ENCODE data around the gene RXRA. TPM values are rescaled to one million over a fixed set of nuclear protein-coding genes. Genes with fewer than 3 reads are reported as not detected.

Gene RXRA
- total and polyA plus RNA-seq, 4 experiments from 2014 or later: 1.0 to 11.9 (median 6.4) TPM

GRCh38 chr9:134456756-134457305 lies 130.6 kb downstream of the RXRA start:
- intact Hi-C loops (cut with micrococcal nuclease): no loop called here

DNA sequence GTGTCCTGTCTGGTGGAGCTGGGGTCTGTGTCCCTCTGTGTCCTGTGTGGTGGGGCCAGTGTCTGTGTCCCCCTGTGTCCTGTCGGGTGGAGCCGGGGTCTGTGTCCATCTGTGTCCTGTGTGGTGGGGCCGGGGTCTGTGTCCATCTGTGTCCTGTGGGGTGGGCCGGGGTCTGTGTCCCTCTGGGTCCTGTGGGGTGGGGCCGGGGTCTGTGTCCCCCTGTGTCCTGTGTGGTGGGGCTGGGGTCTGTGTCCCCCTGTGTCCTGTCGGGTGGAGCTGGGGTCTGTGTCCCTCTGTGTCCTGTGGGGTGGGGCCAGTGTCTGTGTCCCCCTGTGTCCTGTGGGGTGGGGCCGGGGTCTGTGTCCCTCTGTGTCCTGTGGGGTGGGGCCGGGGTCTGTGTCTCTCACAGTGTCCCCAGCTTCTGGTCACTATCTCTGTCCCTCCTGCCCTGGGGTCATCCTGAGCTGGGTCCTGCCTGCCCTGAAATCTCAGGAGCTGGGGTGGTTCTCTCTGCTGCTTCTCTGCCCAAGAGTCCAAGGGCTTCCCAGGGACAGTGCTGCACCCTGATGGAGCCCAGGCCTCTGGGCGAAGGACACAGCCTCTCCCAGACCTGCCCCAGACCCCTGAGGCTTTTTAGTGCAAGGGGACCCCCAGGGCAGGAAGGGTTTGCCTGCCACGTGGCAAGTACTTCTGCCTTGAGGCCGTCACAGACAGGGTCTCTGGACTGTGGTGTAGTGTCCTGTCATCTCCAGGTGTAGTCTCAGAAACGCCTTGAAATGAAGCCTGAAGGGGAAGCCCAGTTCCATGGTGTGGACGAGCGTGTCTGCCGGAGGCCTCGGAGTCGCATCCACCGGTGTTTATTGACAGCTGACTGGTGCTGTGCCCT lies 131.3 kb downstream of the RXRA start:
- Mint-ChIP-seq H3K27ac (peak overlapping the region in 6 of 7 donors; percentile 86 to 96 (median 92)), H3K36me3 (no peaks in the 10 kb centered on the region), H3K4me1 (peaks cover 4 to 18% (median 9%) of the 10 kb centered on the region in 4 donors), H3K9me3 (peaks cover 0 to 10% (median 0%) of the 10 kb centered on the region in 8 donors), H3K27me3 (no peaks in the 10 kb centered on the region), H3K4me3 (peak overlapping the region in 4 of 8 donors; percentile 21 to 91 (median 42))
- H3K9me3 ChIP-seq (ENCODE audit: control insufficient read depth in 1 of 2, low read length in 2 of 2): no peaks in the 10 kb centered on the region
- intact Hi-C loops (cut with micrococcal nuclease): no loop called here
- peaks cover 22% of the 10 kb centered on the region for H3K4me1 ChIP-seq (ENCODE audit: insufficient read depth, low read length)
- H3K36me3 ChIP-seq (ENCODE audit: insufficient read depth, low read length): no peaks in the 10 kb centered on the region
- ChIA-PET POLR2A (ENCODE audit: partially characterized antibody) (interaction anchor here (1.1 to 2.5 kb wide), 4 partner anchors 66 to 1042 kb away, joined by 4 to 31 read pairs (median 16); partner anchors contain the start of genes MRPS2, RNU6ATAC and WDR5), CTCF (ENCODE audit: partially characterized antibody) (interaction anchor here (1.1 to 3.3 kb wide), 6 partner anchors 9 to 293 kb away, joined by 4 to 21 read pairs (median 5); partner anchors contain the start of gene RNU6ATAC)
- H3K4me3 ChIP-seq (ENCODE audit: low read length in 2 of 2): no peak overlapping the region
- H3K27ac ChIP-seq (ENCODE audit: low read depth, low read length): peak overlapping the region; percentile 64
- no peaks in the 10 kb centered on the region for H3K27me3 ChIP-seq (ENCODE audit: insufficient read depth, low read length)
- DNase-seq: no peak

More at GRCh38 chr9:134456756-134457305, 130.6 kb downstream of the RXRA start:
- ChIA-PET CTCF (ENCODE audit: partially characterized antibody) (interaction anchor here (1.1 to 3.3 kb wide), 8 partner anchors 9 to 292 kb away, joined by 3 to 21 read pairs (median 4); partner anchors contain the start of gene RNU6ATAC), POLR2A (ENCODE audit: partially characterized antibody) (interaction anchor here (0.7 to 2.5 kb wide), 10 partner anchors 14 to 1043 kb away, joined by 3 to 31 read pairs (median 5); partner anchors contain the start of genes MRPS2, RNU6ATAC and WDR5)
- H3K4me1 Mint-ChIP-seq: peaks cover 4 to 18% (median 9%) of the 10 kb centered on the region in 4 donors
- Histone ChIP-seq H3K27me3 (ENCODE audit: insufficient read depth, low read length) (no peaks in the 10 kb centered on the region), H3K36me3 (ENCODE audit: insufficient read depth, low read length) (no peaks in the 10 kb centered on the region), H3K4me3 (ENCODE audit: low read length in 2 of 2) (peak overlapping the region; percentile 62 to 76), H3K9me3 (ENCODE audit: control insufficient read depth in 1 of 2, low read length in 2 of 2) (no peaks in the 10 kb centered on the region), H3K4me1 (ENCODE audit: insufficient read depth, low read length) (peaks cover 22% of the 10 kb centered on the region), H3K27ac (ENCODE audit: low read depth, low read length) (peak overlapping the region; percentile 64)
- H3K9me3 Mint-ChIP-seq: peaks cover 0 to 6% (median 0%) of the 10 kb centered on the region in 8 donors
- no peaks in the 10 kb centered on the region for H3K27me3 Mint-ChIP-seq
- no peak for DNase-seq
- H3K4me3 Mint-ChIP-seq: peak overlapping the region; percentile 73 to 94 (median 84)
- peak overlapping the region; percentile 86 to 96 (median 93) for H3K27ac Mint-ChIP-seq
- no peaks in the 10 kb centered on the region for H3K36me3 Mint-ChIP-seq

GRCh38 chr9:134458207-134459108 lies 132.2 kb downstream of the RXRA start:
- Histone ChIP-seq H3K27ac (ENCODE audit: low read depth, low read length) (no peak overlapping the region), H3K4me1 (ENCODE audit: insufficient read depth, low read length) (peaks cover 22% of the 10 kb centered on the region), H3K9me3 (ENCODE audit: control insufficient read depth in 1 of 2, low read length in 2 of 2) (no peaks in the 10 kb centered on the region), H3K36me3 (ENCODE audit: insufficient read depth, low read length) (no peaks in the 10 kb centered on the region), H3K27me3 (ENCODE audit: insufficient read depth, low read length) (no peaks in the 10 kb centered on the region), H3K4me3 (ENCODE audit: low read length in 2 of 2) (no peak overlapping the region)
- H3K4me1 Mint-ChIP-seq: peaks cover 4 to 18% (median 9%) of the 10 kb centered on the region in 4 donors
- DNase-seq: no peak
- intact Hi-C loops (cut with micrococcal nuclease): no loop called here
- H3K27ac Mint-ChIP-seq: peak overlapping the region in 4 of 7 donors; percentile 18 to 94 (median 72)
- ChIA-PET CTCF (ENCODE audit: partially characterized antibody) (interaction anchor here (3.3 kb wide), 1 partner anchor 16 kb away, joined by 12 read pairs; no protein-coding TSS in a partner anchor), POLR2A (ENCODE audit: partially characterized antibody) (no interaction called here)
- H3K9me3 Mint-ChIP-seq: peaks cover 0 to 10% (median 0%) of the 10 kb centered on the region in 8 donors
- peak overlapping the region in 2 of 8 donors; percentile 36 to 62 for H3K4me3 Mint-ChIP-seq
- no peaks in the 10 kb centered on the region for H3K27me3 Mint-ChIP-seq
- no peaks in the 10 kb centered on the region for H3K36me3 Mint-ChIP-seq

DNA sequence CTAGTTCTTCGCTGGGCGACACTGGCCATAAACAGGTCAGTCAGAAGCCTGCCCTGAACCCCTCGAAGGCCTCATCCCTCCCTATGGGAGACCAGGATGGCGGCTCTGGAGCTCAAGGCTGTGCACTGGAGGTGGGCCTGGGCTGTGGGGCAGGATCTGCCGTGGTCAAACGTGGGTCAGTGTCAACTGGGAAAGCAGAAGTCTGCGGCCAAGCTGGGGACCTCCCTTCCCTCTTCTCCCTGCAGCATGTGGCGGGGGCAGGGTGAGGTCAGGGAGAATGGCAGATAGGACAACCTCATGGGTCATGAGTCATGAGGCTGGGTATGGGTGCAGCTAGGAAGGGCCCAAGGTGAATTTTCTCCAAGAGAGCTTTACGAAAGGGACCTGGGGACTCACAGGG lies 132.9 kb downstream of the RXRA start:
- H3K27me3 Mint-ChIP-seq: no peaks in the 10 kb centered on the region
- DNase-seq: no peak

GRCh38 chr9:134459573-134459972 lies 133.3 kb downstream of the RXRA start:
- Histone ChIP-seq H3K4me3 (ENCODE audit: low read length in 2 of 2) (no peak overlapping the region), H3K27me3 (ENCODE audit: insufficient read depth, low read length) (no peaks in the 10 kb centered on the region), H3K36me3 (ENCODE audit: insufficient read depth, low read length) (no peaks in the 10 kb centered on the region), H3K4me1 (ENCODE audit: insufficient read depth, low read length) (peaks cover 22% of the 10 kb centered on the region), H3K27ac (ENCODE audit: low read depth, low read length) (no peak overlapping the region), H3K9me3 (ENCODE audit: control insufficient read depth in 1 of 2, low read length in 2 of 2) (no peaks in the 10 kb centered on the region)
- Mint-ChIP-seq H3K36me3 (no peaks in the 10 kb centered on the region), H3K4me1 (peaks cover 4 to 18% (median 9%) of the 10 kb centered on the region in 4 donors), H3K9me3 (peaks cover 0 to 10% (median 0%) of the 10 kb centered on the region in 8 donors), H3K27ac (peak overlapping the region in 1 of 7 donors; percentile 50), H3K27me3 (no peaks in the 10 kb centered on the region), H3K4me3 (no peak overlapping the region)
- intact Hi-C loops (cut with micrococcal nuclease): no loop called here
- DNase-seq: no peak
- POLR2A ChIA-PET (ENCODE audit: partially characterized antibody): no interaction called here
- CTCF ChIA-PET (ENCODE audit: partially characterized antibody): interaction anchor here (1.4 kb wide), 1 partner anchor 9 kb away, joined by 3 read pairs; no protein-coding TSS in a partner anchor

More for the DNA sequence above, 132.9 kb downstream of the RXRA start:
- H3K36me3 ChIP-seq (ENCODE audit: insufficient read depth, low read length): no peaks in the 10 kb centered on the region
- H3K27ac Mint-ChIP-seq: no peak overlapping the region
- peaks cover 4 to 18% (median 9%) of the 10 kb centered on the region in 4 donors for H3K4me1 Mint-ChIP-seq
- H3K27me3 ChIP-seq (ENCODE audit: insufficient read depth, low read length): no peaks in the 10 kb centered on the region
- intact Hi-C loops (cut with micrococcal nuclease): no loop called here
- no peaks in the 10 kb centered on the region for H3K36me3 Mint-ChIP-seq
- H3K9me3 ChIP-seq (ENCODE audit: control insufficient read depth in 1 of 2, low read length in 2 of 2): no peaks in the 10 kb centered on the region
- peaks cover 0 to 10% (median 0%) of the 10 kb centered on the region in 8 donors for H3K9me3 Mint-ChIP-seq
- ChIA-PET POLR2A (ENCODE audit: partially characterized antibody) (no interaction called here), CTCF (ENCODE audit: partially characterized antibody) (interaction anchor here (1.4 to 3.3 kb wide), 2 partner anchors 9 to 16 kb away, joined by 3 to 12 read pairs; no protein-coding TSS in a partner anchor)
- peaks cover 22% of the 10 kb centered on the region for H3K4me1 ChIP-seq (ENCODE audit: insufficient read depth, low read length)
- H3K4me3 ChIP-seq (ENCODE audit: low read length in 2 of 2): no peak overlapping the region
- H3K27ac ChIP-seq (ENCODE audit: low read depth, low read length): no peak overlapping the region
- no peak overlapping the region for H3K4me3 Mint-ChIP-seq

- H3K4me1 ChIP-seq (ENCODE audit: insufficient read depth, low read length): peaks cover 22% of the 10 kb centered on the region
- Mint-ChIP-seq H3K27ac (no peak overlapping the region), H3K36me3 (no peaks in the 10 kb centered on the region), H3K9me3 (peaks cover 0 to 10% (median 0%) of the 10 kb centered on the region in 8 donors), H3K4me3 (no peak overlapping the region), H3K4me1 (peaks cover 4 to 18% (median 9%) of the 10 kb centered on the region in 4 donors), H3K27me3 (no peaks in the 10 kb centered on the region)
- no peaks in the 10 kb centered on the region for H3K36me3 ChIP-seq (ENCODE audit: insufficient read depth, low read length)
- no peaks in the 10 kb centered on the region for H3K9me3 ChIP-seq (ENCODE audit: control insufficient read depth in 1 of 2, low read length in 2 of 2)
- H3K27me3 ChIP-seq (ENCODE audit: insufficient read depth, low read length): no peaks in the 10 kb centered on the region
- ChIA-PET CTCF (ENCODE audit: partially characterized antibody) (interaction anchor here (1.4 kb wide), 1 partner anchor 10 kb away, joined by 3 read pairs; no protein-coding TSS in a partner anchor), POLR2A (ENCODE audit: partially characterized antibody) (no interaction called here)
- no peak overlapping the region for H3K27ac ChIP-seq (ENCODE audit: low read depth, low read length)
- no peak overlapping the region for H3K4me3 ChIP-seq (ENCODE audit: low read length in 2 of 2)
- no peak for DNase-seq
- intact Hi-C loops (cut with micrococcal nuclease): no loop called here
Observed at GRCh38 chr9:134460206-134460605, 134.0 kb downstream of the RXRA start.
